ENCODE measurements around the gene THYN1. TPM values are rescaled to one million over a fixed set of nuclear protein-coding genes. Genes with fewer than 3 reads are reported as not detected.

THYN1 gene
- total RNA-seq, 3 donors from 2014 or later, result 51.7 to 73.9 (median 58.7) TPM

DNA sequence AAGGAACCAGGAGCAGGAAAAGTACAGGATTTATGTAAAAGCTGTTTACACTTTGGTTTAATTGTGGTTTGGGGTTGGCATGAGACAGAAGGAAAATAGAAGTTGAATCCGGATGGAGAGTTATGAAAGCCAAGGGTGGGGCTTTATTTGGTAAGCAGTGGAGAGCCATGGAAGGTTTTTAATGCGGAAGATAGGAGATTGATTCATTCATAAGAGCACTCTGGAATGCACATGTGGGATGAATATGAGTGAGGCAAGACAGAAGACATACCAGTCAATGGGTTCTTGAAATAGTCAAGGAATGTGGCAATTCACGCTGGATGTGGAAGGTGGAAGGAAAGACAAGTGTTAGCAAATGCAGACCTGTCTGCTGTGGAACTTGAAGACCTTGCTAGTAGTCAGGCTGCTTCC, 13.7 kb upstream of the THYN1 start:
- Histone ChIP-seq H3K4me3 (no peak overlapping the region), H3K27me3 (peaks cover 0 to 6% of the 10 kb centered on the region in 2 donors), H3K27ac (peak overlapping the region; percentile 26 to 58), H3K4me1 (no peaks in the 10 kb centered on the region), H3K9me3 (no peaks in the 10 kb centered on the region), H3K36me3 (no peaks in the 10 kb centered on the region)
- TF ChIP-seq, protein P1, sequence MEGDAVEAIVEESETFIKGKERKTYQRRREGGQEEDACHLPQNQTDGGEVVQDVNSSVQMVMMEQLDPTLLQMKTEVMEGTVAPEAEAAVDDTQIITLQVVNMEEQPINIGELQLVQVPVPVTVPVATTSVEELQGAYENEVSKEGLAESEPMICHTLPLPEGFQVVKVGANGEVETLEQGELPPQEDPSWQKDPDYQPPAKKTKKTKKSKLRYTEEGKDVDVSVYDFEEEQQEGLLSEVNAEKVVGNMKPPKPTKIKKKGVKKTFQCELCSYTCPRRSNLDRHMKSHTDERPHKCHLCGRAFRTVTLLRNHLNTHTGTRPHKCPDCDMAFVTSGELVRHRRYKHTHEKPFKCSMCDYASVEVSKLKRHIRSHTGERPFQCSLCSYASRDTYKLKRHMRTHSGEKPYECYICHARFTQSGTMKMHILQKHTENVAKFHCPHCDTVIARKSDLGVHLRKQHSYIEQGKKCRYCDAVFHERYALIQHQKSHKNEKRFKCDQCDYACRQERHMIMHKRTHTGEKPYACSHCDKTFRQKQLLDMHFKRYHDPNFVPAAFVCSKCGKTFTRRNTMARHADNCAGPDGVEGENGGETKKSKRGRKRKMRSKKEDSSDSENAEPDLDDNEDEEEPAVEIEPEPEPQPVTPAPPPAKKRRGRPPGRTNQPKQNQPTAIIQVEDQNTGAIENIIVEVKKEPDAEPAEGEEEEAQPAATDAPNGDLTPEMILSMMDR (IDR thresholded peaks at IDR 0.05), result no peak
- TF ChIP-seq POLR2AphosphoS5 (IDR thresholded peaks at IDR 0.05) (peak in 1 of 3 donors; percentile 27), POLR2A (IDR thresholded peaks at IDR 0.05) (no peak)
- intact Hi-C loops (cut with DNase I; ENCODE audit: low total_unique reads), result no loop called here
- peak in 1 of 2 donors; percentile 54 for DNase-seq (ENCODE audit: low spot score in 2 of 2)

DNA sequence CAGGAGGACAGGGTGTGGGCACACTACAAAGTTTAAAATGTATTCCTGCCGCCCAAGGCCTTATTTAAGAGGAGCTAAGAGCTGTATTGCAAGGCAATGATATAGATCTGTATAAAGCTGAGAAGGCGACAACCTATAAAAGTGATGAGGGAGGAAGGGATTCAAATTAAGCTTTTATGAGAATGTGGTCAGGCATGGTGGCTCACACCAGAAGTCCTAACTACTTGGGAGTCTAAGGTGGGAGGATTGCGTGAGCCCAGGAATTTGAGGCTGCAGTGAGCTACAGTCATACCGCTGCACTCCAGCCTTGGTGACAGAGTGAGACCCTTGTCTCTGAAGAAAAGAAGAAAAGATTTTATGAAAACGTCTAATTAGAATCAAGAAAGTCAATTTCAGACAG, 13.3 kb upstream of the THYN1 start:
- intact Hi-C loops (cut with DNase I; ENCODE audit: low total_unique reads), result no loop called here
- Histone ChIP-seq H3K27ac (peak overlapping the region; percentile 26 to 58), H3K36me3 (no peaks in the 10 kb centered on the region), H3K4me1 (no peaks in the 10 kb centered on the region), H3K27me3 (peaks cover 0 to 2% of the 10 kb centered on the region in 2 donors), H3K4me3 (no peak overlapping the region), H3K9me3 (no peaks in the 10 kb centered on the region)
- no peak for DNase-seq (ENCODE audit: low spot score in 2 of 2)
- TF ChIP-seq POLR2A (IDR thresholded peaks at IDR 0.05) (no peak), POLR2AphosphoS5 (IDR thresholded peaks at IDR 0.05) (no peak)
- TF ChIP-seq, protein P1 (IDR thresholded peaks at IDR 0.05), result no peak

DNA sequence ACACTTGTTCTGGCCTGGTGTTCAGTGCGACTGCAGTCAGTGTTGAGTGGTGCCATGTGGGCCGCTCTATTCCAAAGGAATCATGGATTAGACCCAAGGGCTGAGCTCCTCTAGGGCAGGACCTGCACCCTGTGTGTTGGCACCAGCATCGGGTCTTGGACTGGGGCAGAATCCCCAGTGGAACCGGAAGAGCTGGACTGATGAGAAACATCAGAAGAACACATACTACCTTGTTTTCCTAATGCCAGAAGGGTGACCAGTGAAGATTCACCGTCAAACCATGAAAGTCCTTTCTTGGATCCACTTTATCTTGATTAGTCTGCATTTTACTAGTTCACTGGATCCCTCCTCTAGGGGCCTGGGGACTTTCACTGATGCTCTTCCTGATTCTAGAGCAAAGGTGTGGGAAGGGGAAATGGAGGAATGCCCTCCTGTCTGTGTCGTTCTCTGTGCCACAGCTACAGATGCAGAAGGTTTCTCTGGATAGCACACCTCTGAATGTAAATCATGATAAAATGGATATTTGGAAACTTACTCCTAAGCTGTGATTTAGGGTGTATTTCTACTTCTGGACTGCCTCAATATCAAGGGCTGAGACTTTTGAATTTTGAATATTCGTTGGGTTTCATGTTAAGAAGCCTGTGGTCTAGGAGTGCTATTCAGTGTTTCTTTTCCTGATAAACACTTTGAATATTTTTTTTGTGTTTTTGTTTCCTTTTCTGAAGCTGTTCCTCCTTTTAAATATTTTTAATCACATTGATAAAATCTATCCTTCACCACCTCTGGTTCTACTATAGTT, 12.0 kb upstream of the THYN1 start:
- Histone ChIP-seq H3K9me3 (no peaks in the 10 kb centered on the region), H3K4me1 (no peaks in the 10 kb centered on the region), H3K27me3 (no peaks in the 10 kb centered on the region), H3K36me3 (no peaks in the 10 kb centered on the region), H3K4me3 (no peak overlapping the region), H3K27ac (peak overlapping the region; percentile 30 to 43)
- intact Hi-C loops (cut with DNase I; ENCODE audit: low total_unique reads), result no loop called here
- no peak for DNase-seq (ENCODE audit: low spot score in 2 of 2)
- TF ChIP-seq, protein P1 (IDR thresholded peaks at IDR 0.05), result no peak
- TF ChIP-seq POLR2AphosphoS5 (IDR thresholded peaks at IDR 0.05) (no peak), POLR2A (IDR thresholded peaks at IDR 0.05) (no peak)

DNA sequence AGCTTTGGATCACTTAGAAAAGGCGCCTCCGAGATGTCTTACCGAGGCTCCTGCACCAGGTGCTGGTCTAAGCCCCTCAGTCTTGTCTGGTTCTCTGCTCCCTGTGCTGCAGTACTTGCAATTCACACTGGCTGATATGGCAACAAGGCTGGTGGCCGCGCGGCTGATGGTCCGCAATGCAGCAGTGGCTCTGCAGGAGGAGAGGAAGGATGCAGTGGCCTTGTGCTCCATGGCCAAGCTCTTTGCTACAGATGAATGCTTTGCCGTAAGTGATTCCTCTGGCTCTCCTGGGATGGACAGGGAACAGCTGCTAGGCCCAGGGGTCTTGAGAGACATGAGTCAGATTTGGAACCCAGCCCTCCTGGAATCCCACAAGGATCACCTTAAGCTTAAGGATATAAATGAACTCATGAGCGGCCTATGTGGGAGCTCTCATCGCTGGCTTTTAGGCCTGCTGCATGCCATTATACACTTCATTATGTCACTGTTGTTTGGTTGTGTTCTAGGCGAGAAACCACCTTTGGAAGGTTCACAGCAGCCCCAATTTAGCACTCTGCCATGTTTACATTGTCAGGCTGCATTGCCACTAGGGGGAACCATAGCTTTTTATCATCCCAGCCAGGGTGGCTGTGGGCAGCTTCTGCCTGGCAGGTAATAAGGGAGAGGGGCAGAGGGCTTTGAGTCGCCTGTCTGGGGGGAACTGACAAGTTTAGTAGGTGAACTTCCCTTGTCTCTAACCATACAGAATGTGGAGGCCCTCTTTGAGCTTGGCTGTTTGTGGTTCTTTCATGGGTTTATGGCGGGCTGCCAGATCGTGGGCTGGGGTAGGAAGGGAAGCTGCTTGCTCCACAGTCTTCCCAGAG, 8.7 kb upstream of the THYN1 start:
- Histone ChIP-seq H3K9me3 (no peaks in the 10 kb centered on the region), H3K27me3 (no peaks in the 10 kb centered on the region), H3K36me3 (no peaks in the 10 kb centered on the region), H3K4me3 (no peak overlapping the region), H3K27ac (no peak overlapping the region), H3K4me1 (no peaks in the 10 kb centered on the region)
- intact Hi-C loops (cut with DNase I; ENCODE audit: low total_unique reads), result no loop called here
- no peak for DNase-seq (ENCODE audit: low spot score in 2 of 2)
- TF ChIP-seq, protein P1 (IDR thresholded peaks at IDR 0.05), result peak in 1 of 3 donors; percentile 23
- TF ChIP-seq POLR2AphosphoS5 (IDR thresholded peaks at IDR 0.05) (no peak), POLR2A (IDR thresholded peaks at IDR 0.05) (no peak)

DNA sequence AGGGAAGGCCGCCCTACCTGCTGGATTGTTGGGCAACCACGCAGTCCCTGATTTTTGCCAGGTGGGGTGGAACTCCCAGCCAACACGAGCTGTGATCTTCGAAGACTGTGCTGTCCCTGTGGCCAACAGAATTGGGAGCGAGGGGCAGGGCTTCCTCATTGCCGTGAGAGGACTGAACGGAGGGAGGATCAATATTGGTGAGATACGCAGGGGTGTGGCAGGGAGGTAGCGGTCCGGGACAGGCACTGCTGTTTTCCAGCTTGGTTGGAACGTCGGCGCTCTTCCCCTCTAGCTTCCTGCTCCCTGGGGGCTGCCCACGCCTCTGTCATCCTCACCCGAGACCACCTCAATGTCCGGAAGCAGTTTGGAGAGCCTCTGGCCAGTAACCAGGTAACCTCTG, 7.8 kb upstream of the THYN1 start:
- Histone ChIP-seq H3K27ac (peak overlapping the region in 1 of 2 donors; percentile 23), H3K9me3 (no peaks in the 10 kb centered on the region), H3K4me3 (no peak overlapping the region), H3K27me3 (no peaks in the 10 kb centered on the region), H3K36me3 (no peaks in the 10 kb centered on the region), H3K4me1 (no peaks in the 10 kb centered on the region)
- no peak for DNase-seq (ENCODE audit: low spot score in 2 of 2)
- intact Hi-C loops (cut with DNase I; ENCODE audit: low total_unique reads), result no loop called here
- TF ChIP-seq POLR2AphosphoS5 (IDR thresholded peaks at IDR 0.05), result no peak
- TF ChIP-seq, protein P1 (IDR thresholded peaks at IDR 0.05), result no peak
- TF ChIP-seq POLR2A (IDR thresholded peaks at IDR 0.05), result no peak
